Tibial nerve (tissue), 4 donors: ENCODE results near the gene SPAM1.

Source experiments
- CTCF ChIP-seq, 5 experiments: fragments of 200-600 bp in 3 of 5; fragments of 450-650 bp in 2 of 5; sonication (generic) in 3 of 5; IDR thresholded peaks; one replicate each; pipeline ENCODE4 v1.5.1; 2016 to 2019; ENCODE audit warnings: antibody characterized with exemption in 5 of 5, mild to moderate bottlenecking in 3 of 5, moderate library complexity in 2 of 5
- EP300 ChIP-seq, 2 donors: sonication (generic); formaldehyde crosslinking; IDR thresholded peaks; one replicate each; pipeline ENCODE4 v1.6.1; 2017; ENCODE audit warnings: antibody characterized with exemption in 2 of 2, mild to moderate bottlenecking in 1 of 2

DNA sequence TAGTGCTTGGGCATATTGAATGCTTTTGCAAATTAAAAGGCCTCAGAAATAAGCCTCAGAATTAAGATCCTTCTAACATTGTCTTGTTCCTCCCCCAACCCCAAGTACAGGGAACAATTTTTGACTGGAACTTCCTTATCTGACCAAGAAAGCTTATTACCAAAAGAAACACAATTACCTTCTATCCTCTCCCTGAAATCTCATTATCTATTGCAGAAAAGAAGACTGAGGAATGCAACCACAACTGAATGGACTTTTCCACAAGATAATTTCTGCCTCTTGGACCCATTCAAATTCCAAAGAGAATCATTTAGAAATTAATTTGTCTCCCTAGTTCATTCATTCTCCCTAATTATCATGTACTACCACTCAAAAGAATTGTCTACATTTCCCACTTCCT, 36.8 kb upstream of the SPAM1 start:
- TF ChIP-seq CTCF (IDR thresholded peaks at IDR 0.05) (no peak), EP300 (IDR thresholded peaks at IDR 0.05) (no peak)
